H1 (cell line): ENCODE results near the gene DOCK6. TPM values are rescaled to one million over a fixed set of nuclear protein-coding genes. Genes with fewer than 3 reads are reported as not detected.

ENCODE experiments used
- ASH2L ChIP-seq: fragments of 200-600, 300-600 bp; sonication (generic); IDR thresholded peaks from one replicate; pipeline ENCODE4 v1.7.1; 2017; ENCODE audit warnings: low read length
- BACH1 ChIP-seq: IDR thresholded peaks from 2 replicates; pipeline ENCODE4 v1.6.1; 2012; ENCODE audit warnings: low read length, improper control_type of control experiment
- BCL11A ChIP-seq, 2 experiments: IDR thresholded peaks; one replicate each; pipeline ENCODE4 v1.6.1; 2011; ENCODE audit warnings: low read depth in 2 of 2, low read length in 2 of 2, mild to moderate bottlenecking in 2 of 2
- CBX5 ChIP-seq: fragments of 300-800, 300-1000 bp; sonication (generic); IDR thresholded peaks from 2 replicates; pipeline ENCODE4 v1.7.1; 2016; ENCODE audit warnings: antibody characterized with exemption, low read length, low read depth
- CBX8 ChIP-seq: fragments of 300-800, 300-1000 bp; sonication (generic); IDR thresholded peaks from 2 replicates; pipeline ENCODE4 v1.7.1; 2016; ENCODE audit warnings: low read depth, low read length, borderline replicate concordance
- CHD7 ChIP-seq: fragments of 300-600 bp; sonication (generic); IDR thresholded peaks from 2 replicates; pipeline ENCODE4 v1.7.1; 2012; ENCODE audit warnings: low read length, moderate library complexity, mild to moderate bottlenecking, inconsistent platforms; ENCODE audit not compliant: insufficient replicate concordance
- HDAC2 ChIP-seq, 2 experiments: fragments of 300-600 bp in 1 of 2; sonication (generic) in 1 of 2; IDR thresholded peaks; 2 replicates each; pipeline ENCODE4 v1.6.1; 2011 to 2012; ENCODE audit warnings: low read depth in 2 of 2, low read length in 2 of 2, mild to moderate bottlenecking in 2 of 2, moderate library complexity in 2 of 2, borderline replicate concordance in 1 of 2, inconsistent platforms in 1 of 2
- KDM1A ChIP-seq: fragments of 200-600, 300-600 bp; sonication (generic); IDR thresholded peaks from 2 replicates; pipeline ENCODE4 v1.7.1; 2016; ENCODE audit warnings: mild to moderate bottlenecking, low read length, borderline replicate concordance
- MAFK ChIP-seq: IDR thresholded peaks from 2 replicates; pipeline ENCODE4 v1.6.1; 2012; ENCODE audit warnings: low read depth, mild to moderate bottlenecking, improper control_type of control experiment, low read length
- POU5F1 ChIP-seq: IDR thresholded peaks from 2 replicates; pipeline ENCODE4 v1.6.1; 2011; ENCODE audit warnings: low read depth, mild to moderate bottlenecking, low read length, moderate library complexity
- SP4 ChIP-seq: IDR thresholded peaks from 2 replicates; pipeline ENCODE4 v1.6.1; 2012; ENCODE audit warnings: low read length, inconsistent platforms
- polyA plus RNA-seq, 7 experiments: library from polyadenylated mRNA; depleted of rRNA in 3 of 7; stranded (reverse) in 5 of 7; unstranded in 2 of 7; fragments of >200 nt in 5 of 7; fragments of 200-250 nt in 2 of 7; gene quantifications; 1 replicate in 5 of 7; 2 replicates in 1 of 7; 4 replicates in 1 of 7; pipeline versions ENCODE4 v1.2.1 to v1.2.3, GENCODE V29; 2011 to 2013; ENCODE audit warnings: missing spikeins in 2 of 7, mixed read lengths in 2 of 7
- total RNA-seq: library from RNA; stranded (reverse); fragmentation: NEBNext Ultra II Directional; extraction: Animal tissue kit (Norgen Biotek cat#: 25700); gene quantifications from 2 replicates; pipeline ENCODE4 v1.2.1, GENCODE V29; 2021

Gene DOCK6
- total and polyA plus RNA-seq, 2 of the 8 experiments (the other 6 are each of a cell fraction or from before 2014, with no cell fraction given) = 25.5 to 54.7 TPM

- TF ChIP-seq SP4 = peak; percentile 91; the same call in 1 of the 2 replicates
- no peak for TF ChIP-seq CBX8
- TF ChIP-seq POU5F1 = no peak
- peak; percentile 58; the same call in 1 of the 2 replicates for TF ChIP-seq KDM1A
- peak; percentile 72 for TF ChIP-seq ASH2L
- TF ChIP-seq BACH1 = no peak
- no peak; a peak in 1 of 4 replicates for TF ChIP-seq HDAC2 (IDR thresholded peaks at IDR 0.05; ENCODE audit: borderline replicate concordance in 1 of 2, low read depth in 2 of 2, low read length in 2 of 2)
- TF ChIP-seq BCL11A (IDR thresholded peaks at IDR 0.05; ENCODE audit: low read depth in 2 of 2, low read length in 2 of 2) = no peak
- no peak for TF ChIP-seq CBX5
- TF ChIP-seq MAFK = no peak
- TF ChIP-seq CHD7 = no peak
Measured at GRCh38 chr19:11155373-11156120, 106.8 kb downstream of the DOCK6 start, which contains the start of gene SPC24 (continued).
